ENCODE measurements around the gene WDR73. TPM values are rescaled to one million over a fixed set of nuclear protein-coding genes. Genes with fewer than 3 reads are reported as not detected.

WDR73 gene
- polyA plus RNA-seq, 3 donors, result 12.1 to 19.9 (median 14.3) TPM

DNA sequence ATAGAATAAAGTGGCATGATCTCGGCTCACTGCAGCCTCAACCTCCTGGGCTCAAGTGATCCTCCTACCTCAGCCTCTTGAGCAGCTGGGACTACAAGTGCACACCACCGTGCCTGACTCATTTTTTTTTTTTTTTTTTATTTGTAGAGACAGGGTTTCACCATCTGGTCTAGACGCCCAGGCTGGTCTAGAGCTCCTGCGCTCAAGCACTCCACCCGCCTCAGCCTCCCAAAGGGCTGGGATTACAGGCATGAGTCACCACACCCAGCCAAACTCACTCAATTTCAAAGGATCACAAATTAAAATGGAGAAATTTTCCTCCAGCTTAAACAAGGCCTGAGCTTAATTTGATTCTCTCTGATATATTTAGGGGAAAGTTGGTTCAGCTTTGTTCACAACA, 31.2 kb upstream of the WDR73 start:
- H2AFZ ChIP-seq (ENCODE audit: insufficient read depth, low read depth, low read length, poor library complexity, severe bottlenecking), result no peak overlapping the region
- H3K9ac ChIP-seq (ENCODE audit: insufficient read depth, low read length, poor library complexity, severe bottlenecking), result no peak overlapping the region
- peak overlapping the region in 1 of 2 donors; percentile 31 for H3K27ac ChIP-seq (ENCODE audit: low read depth in 1 of 2, low read length in 2 of 2)
- H3K4me1 ChIP-seq (ENCODE audit: control insufficient read depth in 1 of 2, insufficient read depth in 2 of 2, low read length in 2 of 2), result peaks cover 0 to 7% of the 10 kb centered on the region in 2 donors
- Mint-ChIP-seq H3K36me3 (peaks cover 57 to 82% of the 10 kb centered on the region in 2 donors), H3K27ac (peak overlapping the region; percentile 27 to 88 (median 76)), H3K27me3 (ENCODE audit: low read depth in 3 of 3) (no peaks in the 10 kb centered on the region), H3K9me3 (peaks cover 0 to 4% (median 0%) of the 10 kb centered on the region in 7 donors), H3K4me3 (no peak overlapping the region), H3K4me1 (peaks cover 12% of the 10 kb centered on the region)
- peak; percentile 36 to 67 (median 50) for DNase-seq
- H4K20me1 ChIP-seq (ENCODE audit: insufficient read depth, low read length), result peaks cover 77% of the 10 kb centered on the region
- H3K9me3 ChIP-seq (replicated peaks in 1 of 2; ENCODE audit: control insufficient read depth in 1 of 2, insufficient read depth in 1 of 2, low read length in 2 of 2), result no peaks in the 10 kb centered on the region
- H3K4me3 ChIP-seq (replicated peaks in 1 of 3; ENCODE audit: low read depth in 2 of 3, low read length in 3 of 3), result no peak overlapping the region
- no peaks in the 10 kb centered on the region for H3K27me3 ChIP-seq (ENCODE audit: control insufficient read depth in 2 of 2, insufficient read depth in 2 of 2, low read length in 2 of 2)
- TF ChIP-seq, protein P1, sequence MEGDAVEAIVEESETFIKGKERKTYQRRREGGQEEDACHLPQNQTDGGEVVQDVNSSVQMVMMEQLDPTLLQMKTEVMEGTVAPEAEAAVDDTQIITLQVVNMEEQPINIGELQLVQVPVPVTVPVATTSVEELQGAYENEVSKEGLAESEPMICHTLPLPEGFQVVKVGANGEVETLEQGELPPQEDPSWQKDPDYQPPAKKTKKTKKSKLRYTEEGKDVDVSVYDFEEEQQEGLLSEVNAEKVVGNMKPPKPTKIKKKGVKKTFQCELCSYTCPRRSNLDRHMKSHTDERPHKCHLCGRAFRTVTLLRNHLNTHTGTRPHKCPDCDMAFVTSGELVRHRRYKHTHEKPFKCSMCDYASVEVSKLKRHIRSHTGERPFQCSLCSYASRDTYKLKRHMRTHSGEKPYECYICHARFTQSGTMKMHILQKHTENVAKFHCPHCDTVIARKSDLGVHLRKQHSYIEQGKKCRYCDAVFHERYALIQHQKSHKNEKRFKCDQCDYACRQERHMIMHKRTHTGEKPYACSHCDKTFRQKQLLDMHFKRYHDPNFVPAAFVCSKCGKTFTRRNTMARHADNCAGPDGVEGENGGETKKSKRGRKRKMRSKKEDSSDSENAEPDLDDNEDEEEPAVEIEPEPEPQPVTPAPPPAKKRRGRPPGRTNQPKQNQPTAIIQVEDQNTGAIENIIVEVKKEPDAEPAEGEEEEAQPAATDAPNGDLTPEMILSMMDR (IDR thresholded peaks at IDR 0.05), result no peak
- peaks cover 42 to 91% of the 10 kb centered on the region in 2 donors for H3K36me3 ChIP-seq (replicated peaks in 1 of 2; ENCODE audit: control insufficient read depth in 1 of 2, insufficient read depth in 2 of 2, low read length in 2 of 2)
- intact Hi-C loops (cut with micrococcal nuclease), result no loop called here
- H3K4me2 ChIP-seq (replicated peaks; ENCODE audit: extremely low read depth, low read length, poor library complexity, severe bottlenecking), result no peak overlapping the region
- H3K79me2 ChIP-seq (ENCODE audit: insufficient read depth, low read length), result peaks cover 84% of the 10 kb centered on the region
- WGBS (ENCODE audit: insufficient coverage), result 100% methylated on average over 3 of the region's 5 CpGs

DNA sequence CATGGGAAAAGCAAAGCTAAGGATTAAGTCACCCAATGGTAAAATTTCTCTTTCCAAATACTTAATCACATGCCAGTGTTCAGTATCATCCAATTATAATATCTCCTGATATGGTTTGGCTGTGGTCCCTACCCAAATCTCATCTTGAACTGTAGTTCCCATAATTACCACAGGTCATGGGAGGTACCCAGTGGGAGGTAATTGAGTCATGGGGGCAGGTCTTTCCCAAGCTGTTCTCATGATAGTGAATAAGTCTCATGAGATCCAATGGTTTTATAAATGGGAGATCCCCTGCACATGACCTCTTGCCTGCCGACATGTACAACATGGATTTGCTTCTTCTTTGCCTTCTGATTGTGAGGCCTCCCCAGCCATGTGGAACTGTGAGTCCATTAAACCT, 30.0 kb upstream of the WDR73 start:
- Histone ChIP-seq H3K27me3 (ENCODE audit: control insufficient read depth in 2 of 2, insufficient read depth in 2 of 2, low read length in 2 of 2) (no peaks in the 10 kb centered on the region), H3K36me3 (replicated peaks in 1 of 2; ENCODE audit: control insufficient read depth in 1 of 2, insufficient read depth in 2 of 2, low read length in 2 of 2) (peaks cover 48 to 92% of the 10 kb centered on the region in 2 donors), H3K4me2 (replicated peaks; ENCODE audit: extremely low read depth, low read length, poor library complexity, severe bottlenecking) (no peak overlapping the region), H3K4me3 (replicated peaks in 1 of 3; ENCODE audit: low read depth in 2 of 3, low read length in 3 of 3) (no peak overlapping the region), H2AFZ (ENCODE audit: insufficient read depth, low read depth, low read length, poor library complexity, severe bottlenecking) (no peak overlapping the region), H3K4me1 (ENCODE audit: control insufficient read depth in 1 of 2, insufficient read depth in 2 of 2, low read length in 2 of 2) (peaks cover 0 to 7% of the 10 kb centered on the region in 2 donors), H3K27ac (ENCODE audit: low read depth in 1 of 2, low read length in 2 of 2) (no peak overlapping the region), H3K9me3 (replicated peaks in 1 of 2; ENCODE audit: control insufficient read depth in 1 of 2, insufficient read depth in 1 of 2, low read length in 2 of 2) (no peaks in the 10 kb centered on the region), H3K9ac (ENCODE audit: insufficient read depth, low read length, poor library complexity, severe bottlenecking) (no peak overlapping the region), H3K79me2 (ENCODE audit: insufficient read depth, low read length) (peaks cover 84% of the 10 kb centered on the region), H4K20me1 (ENCODE audit: insufficient read depth, low read length) (peaks cover 76% of the 10 kb centered on the region)
- DNase-seq, result peak; percentile 17 to 71 (median 22)
- Mint-ChIP-seq H3K4me1 (peaks cover 12% of the 10 kb centered on the region), H3K4me3 (no peak overlapping the region), H3K9me3 (peaks cover 0 to 4% (median 0%) of the 10 kb centered on the region in 7 donors), H3K27me3 (ENCODE audit: low read depth in 3 of 3) (no peaks in the 10 kb centered on the region), H3K36me3 (peaks cover 58 to 88% of the 10 kb centered on the region in 2 donors), H3K27ac (peak overlapping the region in 2 of 7 donors; percentile 19 to 78)
- TF ChIP-seq, protein P1 (IDR thresholded peaks at IDR 0.05), result peak; percentile 11
- intact Hi-C loops (cut with micrococcal nuclease), result no loop called here
- WGBS (ENCODE audit: insufficient coverage), result no CpG with 5 or more reads among the region's 1 CpG

All from CD14-positive monocyte (primary cell).